Breast epithelium (tissue), 4 donors: Measurements from ENCODE around the gene C8A. TPM values are rescaled to one million over a fixed set of nuclear protein-coding genes. Genes with fewer than 3 reads are reported as not detected.

Experiments
- DNase-seq, 2 donors: peaks; one replicate each; pipeline ENCODE4 v3.0.0-alpha.2; 2019; ENCODE audit warnings: low spot score in 2 of 2
- H3K27ac ChIP-seq, 2 donors: fragments of 200-600 bp; sonication (generic) in 1 of 2; one replicate each; pipeline ENCODE4 v1.5.1; 2016 to 2019; ENCODE audit warnings: mild to moderate bottlenecking in 1 of 2
- H3K27me3 ChIP-seq, 2 donors: fragments of 200-600 bp; sonication (generic) in 1 of 2; one replicate each; pipeline versions ENCODE4 v1.5.1 to v1.6.0; 2017 to 2019; ENCODE audit warnings: control low read depth in 1 of 2, mild to moderate bottlenecking in 1 of 2
- H3K36me3 ChIP-seq: fragments of 200-600 bp; one replicate; pipeline ENCODE4 v1.5.1; 2019
- H3K4me1 ChIP-seq, 2 donors: fragments of 200-600 bp; sonication (generic); one replicate each; pipeline ENCODE4 v1.5.1; 2016 to 2019; ENCODE audit warnings: control low read depth in 1 of 2
- H3K4me3 ChIP-seq, 3 donors: fragments of 200-600 bp; sonication (generic); 1 replicate in 2 of 3; 2 replicates in 1 of 3; pipeline ENCODE4 v1.5.1; 2016 to 2019; ENCODE audit warnings: mild to moderate bottlenecking in 3 of 3, moderate library complexity in 2 of 3
- H3K9me3 ChIP-seq, 2 donors: fragments of 200-600 bp; sonication (generic) in 1 of 2; one replicate each; pipeline ENCODE4 v1.5.1; 2016 to 2019; ENCODE audit warnings: control low read depth in 1 of 2
- CTCF ChIP-seq, 3 donors: fragments of 450-650 bp; IDR thresholded peaks; one replicate each; pipeline ENCODE4 v1.5.1; 2016 to 2017; ENCODE audit warnings: antibody characterized with exemption in 3 of 3, mild to moderate bottlenecking in 3 of 3, moderate library complexity in 3 of 3
- POLR2A ChIP-seq: fragments of 450-650 bp; IDR thresholded peaks from one replicate; pipeline ENCODE4 v1.6.1; 2016; ENCODE audit warnings: antibody characterized with exemption, mild to moderate bottlenecking, moderate library complexity
- POLR2AphosphoS5 ChIP-seq, 3 donors: sonication (generic); formaldehyde crosslinking; IDR thresholded peaks; one replicate each; pipeline ENCODE4 v1.6.1; 2017; ENCODE audit warnings: antibody characterized with exemption in 3 of 3
- intact Hi-C: fragments of 100-400 bp; cut with DNase I; formaldehyde crosslinking; loops from one replicate; pipeline ENCODE4 v1.15.1; 2023; ENCODE audit warnings: low total_unique reads
- total RNA-seq, 3 donors: library from RNA; depleted of rRNA; stranded (reverse); fragments of >200 nt; gene quantifications; one replicate each; pipeline ENCODE4 v1.1.0, GENCODE V29; 2016

The C8A gene
- total RNA-seq, 3 donors from 2014 or later = not detected

GRCh38 chr1:56837244-56837939 lies 17.2 kb upstream of the C8A start:
- TF ChIP-seq CTCF (IDR thresholded peaks at IDR 0.05) (no peak), POLR2A (no peak), POLR2AphosphoS5 (IDR thresholded peaks at IDR 0.05) (no peak)
- no peak for DNase-seq
- no peaks in the 10 kb centered on the region for H3K27me3 ChIP-seq
- no peak overlapping the region for H3K4me3 ChIP-seq
- no peaks in the 10 kb centered on the region for H3K4me1 ChIP-seq
- intact Hi-C loops = no loop called here
- H3K27ac ChIP-seq = no peak overlapping the region
- H3K9me3 ChIP-seq = peaks cover 0 to 5% of the 10 kb centered on the region in 2 donors
- no peaks in the 10 kb centered on the region for H3K36me3 ChIP-seq

- H3K4me1 ChIP-seq = no peaks in the 10 kb centered on the region
- intact Hi-C loops = no loop called here
- H3K36me3 ChIP-seq = no peaks in the 10 kb centered on the region
- H3K4me3 ChIP-seq = no peak overlapping the region
- peaks cover 0 to 5% of the 10 kb centered on the region in 2 donors for H3K9me3 ChIP-seq
- TF ChIP-seq POLR2AphosphoS5 (IDR thresholded peaks at IDR 0.05) (no peak), POLR2A (no peak), CTCF (IDR thresholded peaks at IDR 0.05) (no peak)
- no peak for DNase-seq
- no peak overlapping the region for H3K27ac ChIP-seq
- H3K27me3 ChIP-seq = no peaks in the 10 kb centered on the region
These were observed 15.8 kb upstream of the C8A start for GRCh38 chr1:56838759-56839158.

GRCh38 chr1:56843544-56843943 lies 11.1 kb upstream of the C8A start:
- no peaks in the 10 kb centered on the region for H3K4me1 ChIP-seq

GRCh38 chr1:56844545-56845136 lies 10.0 kb upstream of the C8A start:
- no peak overlapping the region for H3K4me3 ChIP-seq
- DNase-seq = no peak
- intact Hi-C loops = no loop called here

More at GRCh38 chr1:56843544-56843943, 11.1 kb upstream of the C8A start:
- Histone ChIP-seq H3K27ac (no peak overlapping the region), H3K36me3 (no peaks in the 10 kb centered on the region), H3K4me3 (no peak overlapping the region), H3K9me3 (peaks cover 0 to 5% of the 10 kb centered on the region in 2 donors), H3K27me3 (no peaks in the 10 kb centered on the region)
- TF ChIP-seq POLR2A = no peak
- TF ChIP-seq CTCF (IDR thresholded peaks at IDR 0.05) = no peak
- no peak for TF ChIP-seq POLR2AphosphoS5 (IDR thresholded peaks at IDR 0.05)
- DNase-seq = no peak
- intact Hi-C loops = no loop called here

More at GRCh38 chr1:56844545-56845136, 10.0 kb upstream of the C8A start:
- Histone ChIP-seq H3K36me3 (no peaks in the 10 kb centered on the region), H3K9me3 (peaks cover 0 to 1% of the 10 kb centered on the region in 2 donors), H3K27me3 (no peaks in the 10 kb centered on the region), H3K27ac (no peak overlapping the region), H3K4me1 (no peaks in the 10 kb centered on the region)
- TF ChIP-seq CTCF (IDR thresholded peaks at IDR 0.05) (no peak), POLR2A (no peak), POLR2AphosphoS5 (IDR thresholded peaks at IDR 0.05) (no peak)
